ENCODE results near the gene COL13A1.

- TF ChIP-seq POLR2AphosphoS5 (IDR thresholded peaks at IDR 0.05): no peak
- TF ChIP-seq POLR2A (IDR thresholded peaks at IDR 0.05): no peak
Observed at GRCh38 chr10:69772933-69773704, 28.6 kb upstream of the COL13A1 start.

All from upper lobe of left lung (tissue), 4 donors.